HG02938 (cell line): ENCODE results near the gene OR10T2.
"Not testable (repeated sequence)": the region's sequence is repeated elsewhere in the genome, so short reads cannot be mapped to it uniquely, and the experiment has no call there.

ENCODE experiments used
- ATAC-seq: cut with Tn5 transposase; IDR thresholded peaks from one replicate; pipeline ENCODE4 v1.9.1; 2021; ENCODE audit warnings: mild to moderate bottlenecking, moderate library complexity; ENCODE audit not compliant: unreplicated experiment

Gene OR10T2

GRCh38 chr1:158398818-158399514 lies at the start of gene OR10T2:
Gene OR10T2 (minus strand): TSS chr1:158399466. CDS start chr1:158399466, 0 bp downstream.
- ATAC-seq: no peak

- no peak for ATAC-seq
Measured at GRCh38 chr1:158445376-158445775, 46.1 kb upstream of the OR10T2 start.

DNA sequence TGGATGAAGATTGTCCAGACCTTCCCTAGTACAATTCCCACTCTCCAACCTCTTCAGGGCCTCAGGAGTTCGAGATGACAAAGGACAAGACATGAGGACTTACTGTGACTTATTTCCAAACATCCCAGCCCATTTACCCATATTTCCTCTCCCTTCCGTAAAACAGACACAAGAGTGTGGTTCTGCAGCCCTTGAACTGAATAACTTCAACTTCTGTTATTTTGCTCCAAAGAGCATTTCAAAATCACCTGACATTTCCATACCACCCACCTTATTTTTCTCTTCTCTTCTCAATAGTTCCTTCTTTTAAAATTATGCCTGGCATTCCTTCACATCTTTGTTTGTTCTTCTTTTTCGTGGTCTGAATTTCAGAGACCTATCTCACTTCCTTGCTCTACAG lies 35.5 kb upstream of the OR10T2 start:
- ATAC-seq: no peak

GRCh38 chr1:158430163-158430562 lies 30.9 kb upstream of the OR10T2 start:
- ATAC-seq: not testable (repeated sequence)

DNA sequence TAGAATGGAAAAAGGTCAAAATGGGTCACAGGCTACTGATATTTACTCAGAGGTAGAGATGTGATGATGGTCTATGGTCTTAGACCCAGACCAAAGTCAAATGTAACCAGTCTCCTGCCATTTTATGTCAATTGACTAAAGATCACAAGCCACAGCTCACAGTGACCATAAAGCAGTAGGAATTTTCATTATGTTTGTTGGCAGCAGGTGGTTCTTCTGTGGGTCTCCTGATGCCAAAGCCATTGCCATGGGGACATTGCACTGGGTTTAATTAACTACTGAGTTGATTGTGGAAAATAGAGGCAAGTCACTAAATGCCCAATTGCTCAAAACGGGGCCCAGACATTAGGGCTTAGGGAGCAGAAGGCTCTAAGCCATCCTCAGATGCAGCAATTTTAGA lies 26.9 kb upstream of the OR10T2 start, which contains the start of gene OR10K2:
TSS of gene OR10K2 (minus strand) at position 101 of the 400 bp plus-strand sequence. CDS start 5,371 bp downstream, outside the sequence.
- ATAC-seq: no peak

GRCh38 chr1:158425027-158425426 lies 25.8 kb upstream of the OR10T2 start:
- no peak for ATAC-seq

DNA sequence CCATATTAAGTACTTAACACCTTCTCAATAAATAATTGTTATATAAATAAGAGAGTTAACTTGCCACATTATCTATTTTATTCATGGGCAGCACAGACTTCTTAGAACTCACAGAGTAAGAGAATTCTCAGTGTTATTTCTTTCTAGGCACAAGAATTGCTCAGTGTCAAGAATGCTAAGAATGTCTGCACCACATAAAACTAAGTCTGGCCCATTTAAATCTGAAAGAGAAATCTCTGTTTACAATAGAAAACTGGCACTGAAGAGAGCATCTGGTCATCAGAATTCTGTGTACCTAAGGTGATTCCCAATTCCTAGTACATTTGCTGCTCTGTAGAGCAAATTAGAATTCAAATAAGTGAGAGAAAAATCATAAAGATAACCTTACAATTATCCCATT lies 22.9 kb upstream of the OR10T2 start:
- no peak for ATAC-seq

DNA sequence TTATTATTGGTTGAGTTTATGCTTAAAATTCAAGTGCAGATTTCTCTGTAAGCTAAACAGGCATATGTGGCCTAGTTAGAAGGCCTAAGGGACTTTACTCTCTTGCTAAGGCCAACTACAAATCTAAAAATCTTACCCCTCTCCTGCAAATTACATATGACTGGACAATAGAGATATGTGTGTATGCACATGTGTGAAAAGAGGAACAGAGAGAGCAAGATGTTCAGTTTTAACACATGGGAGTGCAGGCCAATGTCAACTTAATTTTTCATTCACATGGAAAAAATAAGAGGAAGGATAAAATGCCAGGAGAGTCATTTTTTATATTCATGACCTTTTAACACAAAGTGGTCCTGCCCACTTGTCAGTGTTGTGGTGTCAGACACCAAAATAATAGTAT lies 18.3 kb upstream of the OR10T2 start:
- ATAC-seq: no peak

- ATAC-seq: no peak
Measured at GRCh38 chr1:158414651-158415345, 15.5 kb upstream of the OR10T2 start.

- ATAC-seq: no peak
Measured at GRCh38 chr1:158407092-158407491, 7.8 kb upstream of the OR10T2 start.

DNA sequence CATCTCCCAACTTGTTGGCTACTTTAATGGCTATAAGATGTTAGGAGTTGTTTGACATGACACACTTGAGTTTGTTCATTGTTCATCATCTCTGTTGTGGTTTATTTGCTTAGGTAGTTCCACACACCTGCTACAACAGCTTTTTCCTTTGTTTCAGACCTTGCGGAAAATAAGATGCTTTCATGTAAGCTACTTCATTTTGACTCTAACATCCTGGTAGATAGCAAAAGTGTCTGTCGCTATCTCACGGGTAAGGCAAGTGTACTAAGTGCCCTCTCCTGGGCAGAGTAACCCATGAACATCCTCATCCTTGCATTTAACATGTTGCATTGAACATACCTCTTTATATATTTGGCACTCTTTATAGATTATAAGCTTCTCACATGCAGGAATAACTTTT lies 1.6 kb upstream of the OR10T2 start:
- no peak for ATAC-seq

DNA sequence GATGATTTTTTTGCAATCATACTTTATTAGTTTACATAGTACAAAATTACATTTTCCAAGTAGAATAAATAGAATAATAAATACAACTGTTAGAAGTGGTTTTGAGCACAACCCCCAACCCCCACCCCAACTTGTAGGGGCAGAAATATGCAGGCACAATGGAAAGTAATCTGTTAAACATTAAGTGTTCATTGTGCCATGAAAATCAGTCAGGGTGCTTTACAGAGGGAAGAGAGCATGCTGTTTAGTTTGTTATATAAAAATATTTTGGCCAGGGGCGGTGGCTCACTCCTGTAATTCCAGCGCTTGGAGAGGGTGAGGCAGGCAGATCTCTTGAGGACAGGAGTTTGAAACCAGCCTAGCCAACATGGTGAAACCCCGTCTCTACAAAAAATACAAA lies 2.6 kb downstream of the OR10T2 start:
- ATAC-seq: no peak

- ATAC-seq: no peak
Measured at GRCh38 chr1:158393476-158393875, 5.8 kb downstream of the OR10T2 start.

DNA sequence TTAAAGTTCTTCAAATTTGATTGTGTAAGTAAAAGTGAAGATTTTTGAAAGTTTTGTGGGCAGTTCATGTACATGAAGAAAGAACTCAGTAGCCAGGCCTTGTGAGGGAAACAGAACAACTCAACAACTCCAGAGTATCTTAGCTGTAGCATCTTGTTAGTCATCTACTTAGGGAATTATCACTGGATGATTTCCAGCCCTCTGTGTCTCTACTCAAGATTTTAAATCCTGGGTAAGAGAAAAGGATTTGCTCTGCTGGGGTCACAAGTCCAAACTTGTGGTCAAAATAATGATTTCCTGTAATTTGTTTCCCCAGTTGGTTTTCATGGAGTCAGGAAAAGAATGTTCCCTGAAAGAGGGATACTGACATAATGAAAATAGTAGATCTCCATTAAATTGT lies 8.2 kb downstream of the OR10T2 start:
- no peak for ATAC-seq

GRCh38 chr1:158390331-158390730 lies 8.9 kb downstream of the OR10T2 start:
- ATAC-seq: no peak

DNA sequence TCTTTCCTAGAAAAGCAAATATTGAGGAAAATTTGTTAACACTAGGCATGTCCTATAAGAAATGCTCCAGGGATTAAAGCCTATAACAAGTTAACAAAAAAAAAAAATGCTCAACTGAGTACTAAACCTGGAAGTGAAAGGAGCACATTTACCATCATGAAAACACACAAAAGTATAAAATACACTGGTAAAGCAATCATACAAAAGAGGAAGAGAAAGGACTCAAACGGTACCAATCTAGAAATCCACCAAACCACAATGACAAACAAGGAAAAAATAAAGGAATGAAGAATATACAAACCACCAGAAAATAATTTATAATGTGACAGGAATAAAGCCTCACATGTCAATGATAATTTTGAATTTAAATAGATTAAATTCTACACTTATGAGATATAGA lies 24.4 kb downstream of the OR10T2 start:
- ATAC-seq: no peak

DNA sequence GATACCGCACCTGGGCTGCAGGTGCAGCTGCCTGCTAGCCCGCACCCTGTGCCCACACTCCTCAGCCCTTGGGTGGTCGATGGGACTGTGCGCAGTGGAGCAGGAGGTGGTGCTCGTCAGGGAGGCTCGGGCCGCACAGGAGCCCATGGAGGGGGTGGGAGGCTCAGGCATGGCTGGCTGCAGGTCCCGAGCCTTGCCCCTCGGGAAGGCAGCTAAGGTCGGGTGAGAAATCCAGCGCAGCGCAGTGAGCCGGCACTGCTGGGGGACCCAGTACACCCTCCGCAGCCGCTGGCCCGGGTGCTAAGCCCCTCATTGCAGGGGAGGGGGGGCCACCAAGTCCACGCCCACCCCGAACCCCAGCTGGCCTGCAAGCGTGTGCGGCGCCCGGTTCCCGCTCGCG lies 25.2 kb downstream of the OR10T2 start:
- ATAC-seq: not testable (repeated sequence)

DNA sequence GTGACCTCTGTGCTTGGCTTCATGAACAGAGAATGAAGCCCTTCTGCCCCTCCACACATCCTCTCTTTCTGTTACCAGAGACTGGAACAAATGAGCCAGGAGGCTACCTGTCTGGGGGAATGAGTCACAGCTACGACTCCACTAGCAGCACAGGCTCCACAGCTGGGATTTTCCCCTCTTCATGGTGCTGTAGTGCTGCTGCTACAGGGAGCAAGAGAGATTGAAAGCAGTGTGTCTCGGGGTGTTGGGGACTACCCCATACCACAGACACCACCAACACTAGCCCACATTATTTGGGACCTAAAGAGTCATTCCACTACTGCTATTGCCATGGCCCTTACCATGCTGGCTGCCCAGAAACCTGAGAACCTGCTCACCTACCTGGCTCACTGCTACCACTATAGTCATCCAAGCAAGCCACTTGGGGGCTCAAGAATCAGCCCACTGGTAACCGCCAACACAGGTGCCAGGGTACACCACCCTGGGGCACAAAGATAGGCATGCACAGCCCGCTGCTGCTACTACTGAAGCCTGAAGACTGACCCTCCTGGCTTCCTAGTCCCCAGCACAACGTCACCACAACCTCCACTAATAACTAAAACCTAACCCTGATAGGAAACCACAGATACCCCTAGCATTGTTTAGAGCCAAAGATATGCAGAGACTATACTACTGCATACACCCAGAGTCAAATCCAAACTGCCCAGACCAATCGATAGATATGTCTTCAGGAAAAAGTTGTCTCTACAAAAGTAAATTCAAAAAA lies 27.9 kb downstream of the OR10T2 start:
- ATAC-seq: peak; percentile 97

DNA sequence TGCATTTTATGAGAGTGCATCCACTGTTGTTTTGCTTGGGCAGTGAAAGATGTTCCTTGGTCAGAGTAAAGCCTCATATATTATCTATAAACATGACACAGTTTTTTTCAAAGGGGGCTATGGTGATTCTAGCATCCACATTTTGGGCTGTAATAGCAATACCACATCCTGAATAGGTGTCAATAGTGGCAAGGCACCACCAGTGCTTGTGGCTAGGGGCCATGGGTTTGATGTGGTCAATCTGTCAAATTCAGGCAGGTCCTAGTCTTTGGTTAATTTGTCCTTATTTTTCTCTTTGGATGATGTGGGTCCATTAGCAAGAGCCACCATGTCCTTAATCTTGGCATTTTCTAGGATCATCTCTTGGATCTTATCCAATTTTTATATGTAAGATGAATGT lies 32.5 kb downstream of the OR10T2 start:
- ATAC-seq: no peak

DNA sequence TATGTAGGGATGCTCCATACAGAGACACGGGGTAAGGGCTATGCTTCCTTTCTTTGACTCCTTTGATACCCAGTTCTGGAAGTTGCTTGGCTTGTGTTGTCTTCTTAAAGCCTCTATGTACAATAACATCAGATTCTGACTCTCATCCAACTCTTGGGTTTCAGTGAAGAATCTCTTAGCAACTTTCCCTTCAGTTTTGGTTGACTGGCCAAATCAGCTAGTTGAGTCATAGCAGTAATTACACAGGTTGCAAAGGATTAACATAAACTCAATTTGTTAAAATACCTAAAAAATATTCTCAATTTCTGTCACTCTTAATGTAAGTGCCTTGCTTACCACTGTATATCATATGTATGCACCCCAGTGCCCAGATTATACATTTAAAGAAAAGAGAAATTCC lies 36.3 kb downstream of the OR10T2 start:
- no peak for ATAC-seq

DNA sequence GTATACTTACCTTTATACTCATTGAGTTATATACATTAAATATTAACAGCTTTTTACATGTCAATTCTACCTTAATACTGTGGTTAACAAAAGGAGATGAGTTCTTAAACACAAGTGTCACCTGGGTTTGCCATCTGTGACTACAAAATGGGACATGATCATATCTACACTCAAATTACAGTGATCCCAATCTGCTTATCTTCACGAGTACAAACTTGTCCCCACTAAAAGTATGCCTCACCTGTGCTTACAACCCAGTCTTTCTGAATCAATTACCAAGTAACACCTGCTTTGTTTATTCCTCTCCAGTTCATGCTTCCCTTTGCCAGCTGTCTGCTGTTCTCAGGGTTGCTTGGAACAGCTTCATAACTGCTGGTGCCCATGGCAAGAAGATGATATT lies 36.8 kb downstream of the OR10T2 start:
- ATAC-seq: no peak

GRCh38 chr1:158357441-158357840 lies 41.8 kb downstream of the OR10T2 start:
- ATAC-seq: no peak
